GM12878 (cell line): ENCODE results near the gene ZSWIM6. TPM values are rescaled to one million over a fixed set of nuclear protein-coding genes. Genes with fewer than 3 reads are reported as not detected.

ENCODE experiments used
- ATAC-seq: fragments of 200-7000 bp; cut with Tn5 transposase; 3 replicates; pipeline ENCODE4 v1.9.1; 2020; ENCODE audit warnings: mild to moderate bottlenecking, moderate library complexity
- BruUV-seq: library from RNA; stranded (reverse); fragments of 400-500 nt; replicated peaks from 2 replicates; lab custom pipeline; 2021; lab: Mats Ljungman, UMichigan
- CTCF ChIA-PET: fragments of 300-600 bp; sonication (Branson Sonifier 250); formaldehyde crosslinking; extraction: SDS; loops from one replicate; lab custom pipeline; 2021; ENCODE audit warnings: inconsistent platforms; lab: Yijun Ruan, JAX
- POLR2A ChIA-PET: fragments of 350-600 bp; formaldehyde crosslinking; extraction: SDS; loops from one replicate; lab custom pipeline; 2021; ENCODE audit warnings: inconsistent platforms; lab: Charles Lee
- RAD21 ChIA-PET: fragments of 300-600 bp; sonication (Branson Sonifier 250); formaldehyde crosslinking; loops from one replicate; lab custom pipeline; 2023; ENCODE audit warnings: antibody characterized with exemption; ENCODE audit not compliant: unreplicated experiment; lab: Charles Lee
- SMC1A ChIA-PET: fragments of 300-600 bp; sonication (Branson Sonifier 250); formaldehyde crosslinking; loops from one replicate; lab custom pipeline; 2023; ENCODE audit not compliant: unreplicated experiment, uncharacterized antibody; lab: Charles Lee
- DNase-seq: peaks from one replicate; pipeline ENCODE4 v3.0.0-alpha.2; 2011; ENCODE audit warnings: low read depth, low spot score
- FAIRE-seq: peaks from 3 replicates; lab custom pipeline; 2011; peaks lifted over from hg19 to GRCh38; lab: Jason Lieb, UNC
- H2AFZ ChIP-seq: 2 replicates; pipeline ENCODE4 v1.6.0; 2011; ENCODE audit warnings: low read depth, low read length, control low read depth; ENCODE audit not compliant: control insufficient read depth
- H3K27ac ChIP-seq: 2 replicates; pipeline ENCODE4 v1.5.1; 2011; ENCODE audit warnings: control low read depth; ENCODE audit not compliant: control insufficient read depth, insufficient read depth
- H3K27me3 ChIP-seq, 2 experiments: replicated peaks in 1 of 2; 2 replicates each; pipeline versions ENCODE4 v1.6.0 to v1.6.1; 2011; ENCODE audit warnings: low read length in 1 of 2; ENCODE audit not compliant: control insufficient read depth in 2 of 2, insufficient read depth in 2 of 2
- H3K36me3 ChIP-seq, 2 experiments: 2 replicates each; pipeline ENCODE4 v1.5.1; 2011; ENCODE audit warnings: low read length in 1 of 2; ENCODE audit not compliant: control insufficient read depth in 2 of 2, insufficient read depth in 2 of 2
- H3K4me1 ChIP-seq: 2 replicates; pipeline ENCODE4 v1.6.1; 2011; ENCODE audit warnings: mild to moderate bottlenecking, low read length, moderate library complexity, mixed read lengths; ENCODE audit not compliant: control insufficient read depth, insufficient read depth
- H3K4me2 ChIP-seq: 2 replicates; pipeline ENCODE4 v1.6.0; 2011; ENCODE audit warnings: control low read depth; ENCODE audit not compliant: control insufficient read depth, insufficient read depth
- H3K4me3 ChIP-seq: fragments of 200-600 bp; sonication (generic); 2 replicates; pipeline ENCODE4 v1.5.1; 2016
- H3K79me2 ChIP-seq: 2 replicates; pipeline ENCODE4 v1.6.0; 2011; ENCODE audit warnings: low read length; ENCODE audit not compliant: control insufficient read depth, insufficient read depth
- H3K9ac ChIP-seq: 2 replicates; pipeline ENCODE4 v1.8.0; 2011; ENCODE audit warnings: low read length, control low read depth, mixed read lengths; ENCODE audit not compliant: control insufficient read depth, insufficient read depth
- H3K9me3 ChIP-seq: replicated peaks from 3 replicates; pipeline ENCODE4 v1.5.1; 2011; ENCODE audit warnings: mild to moderate bottlenecking, low read length; ENCODE audit not compliant: control insufficient read depth, insufficient read depth
- H4K20me1 ChIP-seq: 2 replicates; pipeline ENCODE4 v1.6.0; 2011; ENCODE audit not compliant: control insufficient read depth, insufficient read depth
- BHLHE40 ChIP-seq, 2 experiments: fragments of 450-650 bp in 1 of 2; IDR thresholded peaks; 2 replicates each; pipeline ENCODE4 v1.6.1; 2011 to 2017; ENCODE audit warnings: low read depth in 2 of 2, borderline replicate concordance in 1 of 2, improper control_type of control experiment in 1 of 2, low read length in 1 of 2, mild to moderate bottlenecking in 1 of 2
- IRF5 ChIP-seq: fragments of 450-650 bp; IDR thresholded peaks from 2 replicates; pipeline ENCODE4 v1.6.1; 2017; ENCODE audit warnings: borderline replicate concordance
- LARP7 ChIP-seq: fragments of 450-650 bp; IDR thresholded peaks from 2 replicates; pipeline ENCODE4 v1.6.1; 2017; ENCODE audit warnings: mild to moderate bottlenecking
- POLR2AphosphoS5 ChIP-seq: IDR thresholded peaks from 2 replicates; pipeline ENCODE4 v1.6.1; 2011; ENCODE audit warnings: mild to moderate bottlenecking, low read length, inconsistent platforms
- POU2F2 ChIP-seq: IDR thresholded peaks from 3 replicates; pipeline ENCODE4 v1.6.1; 2011; ENCODE audit warnings: low read depth, mild to moderate bottlenecking, low read length, borderline replicate concordance
- TCF12 ChIP-seq: IDR thresholded peaks from 2 replicates; pipeline ENCODE4 v1.6.1; 2011; ENCODE audit warnings: low read depth, mild to moderate bottlenecking, low read length
- WGBS: methylation state at CpG from one replicate; pipeline ENCODE4 v1.1.6; 2016; ENCODE audit warnings: low lambda C conversion rate; ENCODE audit not compliant: insufficient replicate concordance, insufficient coverage; ENCODE audit errors: missing lambda C conversion rate; 5-methylcytosine and 5-hydroxymethylcytosine counted together
- in situ Hi-C: fragments of 300-500 bp; cut with MboI; formaldehyde crosslinking; loops from 9 replicates; pipeline ENCODE4 v1.14.3; 2018; ENCODE audit warnings: mixed read lengths
- intact Hi-C: fragments of 100-400 bp; cut with micrococcal nuclease; formaldehyde crosslinking; loops from one replicate; pipeline ENCODE4 v1.14.2; 2022; ENCODE audit not compliant: unreplicated experiment
- polyA plus RNA-seq, 11 experiments: library from polyadenylated mRNA; depleted of rRNA in 4 of 11; unstranded in 6 of 11; stranded (reverse) in 5 of 11; fragments of >200 nt; fragmentation: Nextera tagmentation in 4 of 11; fragmentation: Illumina TruSeq in 1 of 11; extraction: Ambion mirVana in 4 of 11; extraction: Trizol in 1 of 11; gene quantifications; 1 replicate in 1 of 11; 2 replicates in 10 of 11; pipeline versions ENCODE4 v1.2.1 to v1.2.3, GENCODE V29; 2011 to 2016; ENCODE audit warnings: inconsistent platforms in 2 of 11, missing spikeins in 2 of 11, low read depth in 1 of 11
- total RNA-seq, 4 experiments: library from RNA; depleted of rRNA in 3 of 4; stranded (reverse); fragments of >200 nt in 3 of 4; fragmentation: Illumina TruSeq in 1 of 4; extraction: Trizol in 1 of 4; gene quantifications; 2 replicates each; pipeline versions ENCODE4 v1.2.1 to v1.2.3, GENCODE V29; 2013 to 2021

ZSWIM6 gene
- total and polyA plus RNA-seq, 10 of the 15 experiments (the other 5 are each of a cell fraction or from before 2014, with no cell fraction given), result 0.53 to 6.2 (median 3.4) TPM

GRCh38 chr5:61292062-61292657 is 39.9 kb upstream of the ZSWIM6 start (continued):
- TF ChIP-seq IRF5 (no peak), POU2F2 (no peak)

DNA sequence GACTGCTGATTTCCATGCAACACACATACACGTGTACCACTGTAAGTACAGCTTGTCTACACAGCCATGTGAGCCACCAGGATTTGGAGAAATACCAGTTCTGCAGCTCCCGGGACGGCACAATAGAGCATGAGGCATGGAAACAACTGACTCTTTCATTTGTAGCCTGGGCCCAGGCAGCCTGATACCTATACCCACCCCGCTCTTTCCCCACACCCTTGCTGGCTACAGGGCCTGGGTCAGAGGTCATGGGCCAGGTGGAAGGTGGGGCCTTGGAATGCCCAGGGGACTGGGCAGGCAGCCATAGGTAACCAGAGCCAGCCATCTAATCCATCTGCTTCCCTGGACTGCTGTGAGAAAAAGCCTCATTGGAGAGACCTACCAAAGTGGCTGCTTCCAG is 39.0 kb upstream of the ZSWIM6 start:
- TF ChIP-seq BHLHE40 (IDR thresholded peaks at IDR 0.05; ENCODE audit: borderline replicate concordance in 1 of 2, low read depth in 2 of 2, low read length in 1 of 2) (no peak), LARP7 (no peak), POLR2AphosphoS5 (no peak), TCF12 (no peak)
- intact Hi-C loops (no loop called here), in situ Hi-C loops (no loop called here)
- no TSS peak for BruUV-seq
- 72% methylated on average over 4 of the region's 4 CpGs for WGBS
- SMC1A ChIA-PET, result no interaction called here
- Histone ChIP-seq H3K27ac (no peak overlapping the region), H3K36me3 (no peaks in the 10 kb centered on the region), H3K4me1 (no peaks in the 10 kb centered on the region), H3K4me3 (no peak overlapping the region), H2AFZ (no peak overlapping the region), H3K9ac (no peak overlapping the region), H3K27me3 (no peaks in the 10 kb centered on the region; a peak in 1 of 4 replicates), H3K4me2 (no peak overlapping the region), H3K79me2 (no peaks in the 10 kb centered on the region), H4K20me1 (no peaks in the 10 kb centered on the region), H3K9me3 (no peaks in the 10 kb centered on the region)
- ATAC-seq (no peak), FAIRE-seq (no peak), DNase-seq (no peak)
- CTCF ChIA-PET, result no interaction called here
- POLR2A ChIA-PET, result no interaction called here
- RAD21 ChIA-PET, result no interaction called here
